ENCODE measurements around the gene TUBE1.

GRCh38 chr6:112027942-112028674 is 59.2 kb downstream of the TUBE1 start:
- no peak for TF ChIP-seq CTCF (conservative IDR thresholded peaks at IDR 0.05; ENCODE audit: low read depth, low read length)
- TF ChIP-seq EZH2 (IDR thresholded peaks at IDR 0.05; ENCODE audit: borderline replicate concordance, low read depth, low read length, poor library complexity, severe bottlenecking): no peak
